Stimulated activated naive CD4-positive, alpha-beta T cell (primary cell): Measurements from ENCODE around the gene METTL8.
"Not testable (repeated sequence)": the region's sequence is repeated elsewhere in the genome, so short reads cannot be mapped to it uniquely, and the experiment has no call there.

ENCODE experiments used
- DNase-seq, 6 experiments: peaks; one replicate each; lab custom pipeline; 2025; lab: John Stamatoyannopoulos, UW

METTL8 gene

GRCh38 chr2:171345971-171346722 is 87.6 kb downstream of the METTL8 start:
- no peak for DNase-seq

DNA sequence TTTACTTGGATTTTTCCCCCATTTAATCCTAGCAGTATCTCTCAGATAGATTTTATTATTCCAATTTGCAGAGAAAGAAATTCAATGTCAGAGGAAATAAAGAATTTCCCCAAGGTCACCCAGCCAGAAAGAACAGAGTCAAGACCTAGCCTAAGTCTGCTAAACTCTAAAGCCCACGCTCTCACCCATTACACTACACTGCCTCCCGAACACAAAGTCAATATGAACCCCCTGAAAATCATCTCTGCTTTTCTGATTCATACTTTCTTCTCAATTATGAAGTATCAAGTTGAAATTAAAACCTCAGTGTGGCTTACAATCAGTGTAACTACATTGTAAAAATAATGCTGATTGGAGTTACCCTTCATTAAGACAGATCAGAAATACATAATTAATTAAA is 89.6 kb downstream of the METTL8 start:
- DNase-seq = no peak

DNA sequence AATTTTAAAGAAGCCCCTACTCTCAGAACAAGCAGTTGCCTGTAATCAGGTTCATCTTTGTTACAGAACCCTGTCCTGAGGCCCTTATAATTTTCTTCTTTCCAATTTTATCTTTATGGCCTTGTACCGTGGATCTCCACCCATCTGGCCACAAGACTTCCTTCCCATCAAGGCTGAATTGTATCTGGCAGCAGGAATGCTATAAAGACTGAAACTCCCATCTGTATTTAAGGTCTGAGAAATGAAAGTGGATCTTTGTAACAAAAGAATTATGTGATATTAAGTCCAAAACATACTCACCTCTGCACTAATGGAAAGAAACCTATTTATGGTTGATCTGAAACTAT is 91.8 kb downstream of the METTL8 start:
- no peak for DNase-seq

DNA sequence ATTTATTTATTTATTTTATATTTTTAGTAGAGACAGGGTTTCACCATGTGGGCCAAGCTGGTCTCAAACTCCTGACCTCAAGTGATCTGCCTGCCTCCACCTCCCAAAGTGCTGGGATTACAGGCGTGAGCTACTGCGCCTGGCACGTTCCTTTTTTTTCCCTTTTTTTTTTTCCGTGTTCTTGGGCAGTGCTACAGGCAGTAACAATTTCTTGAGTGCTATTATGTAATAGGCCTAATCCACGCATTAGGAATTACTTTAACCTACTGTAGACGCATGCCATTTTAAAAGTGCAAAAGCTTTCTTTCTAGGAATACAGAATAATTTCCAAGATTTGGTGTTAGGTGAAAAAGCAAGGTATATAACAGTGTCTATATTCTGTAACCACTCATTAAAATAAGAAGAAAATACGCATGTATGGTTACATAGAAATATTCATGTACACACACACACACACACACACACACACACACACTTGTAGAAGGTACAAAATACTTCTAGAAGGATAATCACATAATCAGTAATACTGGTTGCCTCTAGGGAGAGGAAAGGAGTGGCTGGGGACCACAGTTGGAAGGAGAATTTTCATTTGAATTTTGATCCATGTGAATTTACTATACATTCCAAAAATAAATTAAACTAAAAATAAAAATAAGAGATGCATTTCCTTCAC is 92.3 kb downstream of the METTL8 start:
- DNase-seq = no peak

DNA sequence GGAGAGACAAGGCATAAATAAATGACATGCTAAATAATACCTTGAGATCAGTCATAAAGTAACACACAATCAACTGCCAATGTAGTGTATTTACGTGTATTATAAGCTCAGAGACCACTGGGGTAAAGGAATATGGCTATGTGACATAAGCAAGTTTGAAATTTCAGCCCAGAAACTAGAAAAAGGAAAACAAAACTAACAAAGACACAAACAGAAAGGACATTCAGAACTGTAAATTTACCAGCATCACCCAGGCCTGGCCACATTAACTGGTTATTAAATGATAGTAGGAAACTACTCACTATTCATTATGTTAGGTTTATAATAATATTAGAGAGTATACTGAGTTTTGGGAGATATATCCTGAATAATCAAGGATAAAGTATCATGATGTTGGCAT is 98.8 kb downstream of the METTL8 start:
- DNase-seq = no peak

DNA sequence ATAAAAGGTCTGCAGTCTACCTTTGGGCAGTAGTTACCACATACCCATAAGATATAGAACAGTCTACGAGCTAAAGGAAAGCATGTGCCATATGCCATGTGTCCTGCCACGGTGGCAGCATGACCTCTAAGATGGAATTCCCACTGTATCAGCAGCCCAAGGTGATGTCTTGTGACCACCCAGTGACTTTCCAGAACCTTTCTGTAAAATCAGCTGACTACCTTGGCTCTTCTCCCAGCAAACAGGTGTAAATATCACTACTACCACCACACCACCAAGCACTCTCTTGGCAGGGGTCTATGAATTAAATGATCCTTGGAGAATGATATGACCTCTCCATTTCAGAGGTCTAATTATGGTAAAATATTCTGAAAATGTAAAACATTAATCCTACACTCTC is 99.6 kb downstream of the METTL8 start:
- no peak for DNase-seq

DNA sequence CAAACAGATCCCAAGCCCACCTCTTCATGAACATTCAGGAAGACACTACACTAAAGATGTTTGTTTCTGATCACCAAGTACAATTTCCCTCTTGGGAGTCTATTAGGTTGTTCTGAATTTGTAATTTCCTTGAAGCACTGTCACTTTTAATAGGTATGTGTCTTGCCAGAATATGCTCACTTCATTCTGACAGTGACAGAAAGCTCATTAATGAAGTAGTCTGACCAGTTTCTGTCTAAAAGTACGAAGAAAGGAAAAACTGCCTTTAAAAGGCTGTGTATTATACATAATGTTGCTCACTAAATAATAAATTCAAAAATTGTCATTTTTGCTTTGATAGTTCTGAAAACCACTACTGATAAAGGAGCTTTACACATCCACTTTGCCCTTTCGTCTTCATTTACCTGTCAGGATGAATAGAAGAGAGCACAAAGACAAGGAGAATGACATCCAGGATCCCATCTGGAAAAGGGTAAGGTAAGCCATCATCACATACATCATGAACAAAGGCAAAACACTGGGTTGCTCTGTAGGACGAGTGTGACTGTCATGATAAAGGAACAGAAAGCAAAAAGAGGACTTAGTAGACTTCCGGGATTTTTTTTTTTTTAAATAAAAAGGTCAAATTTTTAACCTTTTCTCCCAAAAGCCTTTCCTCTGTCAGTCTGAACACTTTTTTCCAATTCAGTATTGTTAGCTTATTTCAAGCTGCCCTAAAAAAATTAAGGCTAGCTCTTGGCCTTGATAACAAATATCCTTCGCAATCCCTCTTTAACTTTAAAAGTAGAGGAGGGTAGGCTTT is 103.4 kb downstream of the METTL8 start:
- DNase-seq = no peak

- peak in 1 of 6 experiments; percentile 5 for DNase-seq
Measured at GRCh38 chr2:171327043-171327496, 106.7 kb downstream of the METTL8 start.

- DNase-seq = peak in 3 of 6 experiments; percentile 36 to 45 (median 40)
Measured at GRCh38 chr2:171325886-171326585, 107.8 kb downstream of the METTL8 start.

- no peak for DNase-seq
Measured at GRCh38 chr2:171323971-171324528, 109.7 kb downstream of the METTL8 start.

- no peak for DNase-seq
Measured at GRCh38 chr2:171322928-171323327, 110.9 kb downstream of the METTL8 start.

GRCh38 chr2:171320731-171321130 is 113.1 kb downstream of the METTL8 start:
- DNase-seq = no peak

GRCh38 chr2:171320208-171320621 is 113.6 kb downstream of the METTL8 start:
- DNase-seq = no peak

GRCh38 chr2:171319164-171319810 is 114.5 kb downstream of the METTL8 start:
- peak in 3 of 6 experiments; percentile 7 to 42 (median 13) for DNase-seq

GRCh38 chr2:171318463-171318934 is 115.3 kb downstream of the METTL8 start:
- DNase-seq = no peak

DNA sequence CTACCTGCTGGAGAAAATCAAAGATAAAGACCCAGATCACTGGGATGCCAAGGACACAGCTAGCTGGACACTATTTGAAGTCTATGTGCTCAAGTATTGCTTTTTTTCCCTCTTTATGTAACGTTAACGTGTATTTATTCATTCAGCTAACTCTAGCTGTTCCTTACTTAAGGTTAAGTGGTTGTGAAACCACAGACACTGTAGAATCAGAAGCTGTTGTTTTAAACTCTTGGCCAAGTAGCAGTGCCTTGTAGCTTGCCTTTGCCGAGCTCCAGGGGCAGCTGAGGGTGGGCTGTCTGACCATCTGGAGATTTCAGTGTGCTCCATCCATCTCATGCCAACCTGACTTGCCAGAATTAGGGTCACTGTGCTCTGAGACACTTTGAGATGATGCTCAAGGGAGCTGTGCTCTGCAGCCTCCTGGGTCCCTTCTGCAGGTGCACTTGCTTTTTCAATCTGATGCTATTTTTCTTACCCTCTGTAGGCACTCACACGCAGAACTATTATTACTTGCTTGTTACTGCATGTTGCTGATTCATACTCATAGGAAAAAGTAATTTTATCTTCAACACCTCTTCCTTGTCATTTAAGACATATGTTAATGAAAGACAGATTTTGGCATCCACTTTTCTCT is 116.2 kb downstream of the METTL8 start:
- DNase-seq = no peak

DNA sequence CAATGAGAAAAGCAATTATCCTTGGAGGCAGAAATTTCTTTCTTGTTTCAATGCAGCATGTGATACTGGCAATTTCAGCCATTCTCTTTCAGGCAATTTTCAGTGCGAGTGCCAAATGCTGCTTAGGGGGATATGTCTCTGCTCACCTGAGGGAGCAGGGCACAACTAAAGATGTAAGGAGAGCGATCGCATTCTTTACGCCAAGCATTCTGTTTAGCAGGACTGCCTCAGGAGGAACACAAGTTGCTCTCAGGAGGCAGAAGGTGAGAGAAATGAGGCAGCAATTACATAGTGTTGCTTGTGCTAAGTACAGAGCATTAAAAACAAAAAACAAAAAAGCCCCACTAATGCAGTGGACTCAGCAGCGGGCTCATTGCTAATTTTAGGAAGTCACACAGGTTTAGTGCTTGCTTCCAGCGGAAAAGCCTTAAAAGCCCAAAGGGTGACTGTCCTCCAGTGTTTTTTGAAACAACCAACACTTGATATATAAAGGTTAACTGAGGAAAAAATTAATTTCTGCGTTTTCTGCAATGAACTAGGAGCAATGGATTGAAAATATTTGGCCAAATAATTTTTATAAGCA is 116.9 kb downstream of the METTL8 start:
- DNase-seq = no peak

DNA sequence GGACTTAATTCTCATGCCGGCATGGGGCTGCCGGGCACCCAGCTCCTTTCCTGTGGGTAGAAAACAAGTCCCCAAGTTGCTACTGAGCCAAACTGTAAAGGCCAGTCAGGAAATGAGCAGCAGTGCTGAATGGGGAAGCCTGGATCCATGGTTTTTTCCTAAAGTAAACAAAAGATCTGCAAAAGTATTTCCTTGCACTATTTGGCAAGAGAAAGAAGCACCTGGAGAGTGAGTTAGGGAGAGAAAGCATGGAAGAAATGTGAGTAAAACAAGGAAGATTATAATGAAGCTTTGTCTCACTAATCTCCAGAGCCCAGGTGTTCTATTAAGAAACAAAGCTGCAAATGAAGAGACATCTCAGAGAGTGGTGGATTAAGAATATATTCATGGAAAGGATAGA is 117.6 kb downstream of the METTL8 start:
- no peak for DNase-seq

- DNase-seq = no peak
Measured at GRCh38 chr2:171315781-171316180, 118.0 kb downstream of the METTL8 start.

DNA sequence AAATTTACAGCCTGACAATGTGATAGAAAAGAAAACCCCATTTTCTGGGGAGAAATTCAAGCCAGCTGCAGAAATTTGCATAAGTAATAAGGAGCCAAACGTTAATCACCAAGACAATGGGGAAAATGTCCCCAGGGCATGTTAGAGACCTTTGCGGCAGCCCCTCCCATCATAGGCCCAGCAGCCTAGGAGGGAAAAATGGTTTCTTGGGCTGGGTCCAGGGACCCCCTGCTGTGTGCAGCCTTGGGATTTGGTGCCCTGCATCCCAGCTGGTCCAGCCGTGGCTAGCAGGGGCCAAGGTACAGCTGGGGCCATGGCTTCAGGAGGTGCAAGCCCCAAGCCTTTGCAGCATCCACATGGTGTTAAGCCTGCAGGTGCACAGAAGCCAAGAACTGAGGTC is 121.6 kb downstream of the METTL8 start:
- DNase-seq = not testable (repeated sequence)
